ENCODE measurements around the gene B3GALT5. TPM values are rescaled to one million over a fixed set of nuclear protein-coding genes. Genes with fewer than 3 reads are reported as not detected.
A peak's percentile ranks its signal among the peaks of the same experiment; 100 is the strongest.

The B3GALT5 gene
- total RNA-seq, 2 donors from 2014 or later = 114 to 205 TPM

DNA sequence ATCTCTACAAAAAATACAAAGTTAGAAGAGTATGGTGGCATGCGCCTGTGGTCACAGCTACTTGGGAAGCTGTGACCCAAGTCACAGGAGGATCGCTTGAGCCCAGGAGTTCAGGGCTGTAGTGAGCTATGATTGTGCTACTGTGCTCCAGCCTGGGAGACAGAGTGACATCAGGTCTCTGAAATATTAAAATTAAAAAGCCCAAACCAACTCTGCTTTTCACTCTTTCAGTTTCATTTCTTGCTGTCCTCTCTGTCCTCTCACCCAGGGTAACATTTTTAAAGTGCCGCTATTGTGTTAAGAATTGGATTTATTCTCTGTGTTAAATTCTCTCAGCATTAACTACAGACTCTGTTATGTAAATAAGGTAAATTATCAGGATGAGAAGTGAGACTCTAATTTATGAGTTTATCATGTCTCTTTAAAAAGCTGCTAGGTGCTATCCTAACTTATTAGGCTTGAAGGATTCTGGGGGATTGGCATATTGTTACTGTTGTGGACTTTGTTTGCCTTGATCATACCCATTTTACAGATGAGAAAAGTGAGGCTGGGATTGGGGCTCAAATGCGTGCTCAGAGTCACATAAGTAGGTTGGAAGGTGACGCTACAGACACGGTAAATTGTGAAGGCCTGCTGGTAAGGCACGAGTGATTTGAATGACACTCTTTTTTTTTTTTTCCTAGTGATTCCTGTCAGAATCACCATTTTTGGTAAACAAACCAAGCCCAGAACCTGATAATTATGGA, 46.5 kb downstream of the B3GALT5 start:
- no peaks in the 10 kb centered on the region for H3K36me3 ChIP-seq
- intact Hi-C loops (cut with DNase I) = no loop called here
- TF ChIP-seq, protein P1, sequence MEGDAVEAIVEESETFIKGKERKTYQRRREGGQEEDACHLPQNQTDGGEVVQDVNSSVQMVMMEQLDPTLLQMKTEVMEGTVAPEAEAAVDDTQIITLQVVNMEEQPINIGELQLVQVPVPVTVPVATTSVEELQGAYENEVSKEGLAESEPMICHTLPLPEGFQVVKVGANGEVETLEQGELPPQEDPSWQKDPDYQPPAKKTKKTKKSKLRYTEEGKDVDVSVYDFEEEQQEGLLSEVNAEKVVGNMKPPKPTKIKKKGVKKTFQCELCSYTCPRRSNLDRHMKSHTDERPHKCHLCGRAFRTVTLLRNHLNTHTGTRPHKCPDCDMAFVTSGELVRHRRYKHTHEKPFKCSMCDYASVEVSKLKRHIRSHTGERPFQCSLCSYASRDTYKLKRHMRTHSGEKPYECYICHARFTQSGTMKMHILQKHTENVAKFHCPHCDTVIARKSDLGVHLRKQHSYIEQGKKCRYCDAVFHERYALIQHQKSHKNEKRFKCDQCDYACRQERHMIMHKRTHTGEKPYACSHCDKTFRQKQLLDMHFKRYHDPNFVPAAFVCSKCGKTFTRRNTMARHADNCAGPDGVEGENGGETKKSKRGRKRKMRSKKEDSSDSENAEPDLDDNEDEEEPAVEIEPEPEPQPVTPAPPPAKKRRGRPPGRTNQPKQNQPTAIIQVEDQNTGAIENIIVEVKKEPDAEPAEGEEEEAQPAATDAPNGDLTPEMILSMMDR (IDR thresholded peaks at IDR 0.05) = no peak
- no peaks in the 10 kb centered on the region for H3K27me3 ChIP-seq
- peaks cover 9% of the 10 kb centered on the region for H3K4me1 ChIP-seq
- peak overlapping the region; percentile 35 for H3K4me3 ChIP-seq
- peak overlapping the region; percentile 79 for H3K27ac ChIP-seq
- H3K9ac ChIP-seq (ENCODE audit: low read depth in 2 of 2, low read length in 2 of 2) = no peak overlapping the region
- H3K9me3 ChIP-seq = no peaks in the 10 kb centered on the region
- peak; percentile 14 for DNase-seq

DNA sequence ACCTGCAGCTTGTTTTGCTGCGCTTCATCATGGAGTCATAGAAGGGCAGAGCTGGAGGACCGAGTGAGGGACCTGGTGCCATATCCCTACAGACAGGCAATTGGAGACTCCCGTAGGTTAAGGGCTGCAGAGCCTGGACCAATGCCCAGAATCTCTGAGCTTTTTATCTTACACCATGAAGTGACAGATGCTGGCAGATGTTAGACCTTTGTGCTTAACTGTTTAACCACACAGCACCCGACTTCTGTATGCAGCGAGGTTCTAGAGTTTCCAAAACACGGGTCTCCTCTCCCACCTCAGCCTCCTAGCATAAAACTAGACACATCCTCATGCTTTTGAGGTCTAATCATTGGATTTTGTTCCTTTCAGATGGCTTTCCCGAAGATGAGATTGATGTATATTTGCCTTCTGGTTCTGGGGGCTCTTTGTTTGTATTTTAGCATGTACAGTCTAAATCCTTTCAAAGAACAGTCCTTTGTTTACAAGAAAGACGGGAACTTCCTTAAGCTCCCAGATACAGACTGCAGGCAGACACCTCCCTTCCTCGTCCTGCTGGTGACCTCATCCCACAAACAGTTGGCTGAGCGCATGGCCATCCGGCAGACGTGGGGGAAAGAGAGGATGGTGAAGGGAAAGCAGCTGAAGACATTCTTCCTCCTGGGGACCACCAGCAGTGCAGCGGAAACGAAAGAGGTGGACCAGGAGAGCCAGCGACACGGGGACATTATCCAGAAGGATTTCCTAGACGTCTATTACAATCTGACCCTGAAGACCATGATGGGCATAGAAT, 47.6 kb downstream of the B3GALT5 start:
- DNase-seq = peak; percentile 71
- Histone ChIP-seq H3K27me3 (no peaks in the 10 kb centered on the region), H3K27ac (peak overlapping the region; percentile 79), H3K9me3 (no peaks in the 10 kb centered on the region), H3K4me3 (peak overlapping the region; percentile 35), H3K36me3 (no peaks in the 10 kb centered on the region), H3K9ac (ENCODE audit: low read depth in 2 of 2, low read length in 2 of 2) (no peak overlapping the region), H3K4me1 (peaks cover 7% of the 10 kb centered on the region)
- TF ChIP-seq, protein P1 (IDR thresholded peaks at IDR 0.05) = no peak
- intact Hi-C loops (cut with DNase I) = no loop called here

DNA sequence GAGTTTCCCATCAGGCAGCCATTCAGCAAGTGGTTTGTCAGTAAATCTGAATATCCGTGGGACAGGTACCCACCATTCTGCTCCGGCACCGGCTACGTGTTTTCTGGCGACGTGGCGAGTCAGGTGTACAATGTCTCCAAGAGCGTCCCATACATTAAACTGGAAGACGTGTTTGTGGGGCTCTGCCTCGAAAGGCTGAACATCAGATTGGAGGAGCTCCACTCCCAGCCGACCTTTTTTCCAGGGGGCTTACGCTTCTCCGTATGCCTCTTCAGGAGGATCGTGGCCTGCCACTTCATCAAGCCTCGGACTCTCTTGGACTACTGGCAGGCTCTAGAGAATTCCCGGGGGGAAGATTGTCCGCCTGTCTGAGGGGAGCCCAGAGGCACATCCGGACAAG, 48.4 kb downstream of the B3GALT5 start:
- intact Hi-C loops (cut with DNase I) = no loop called here
- Histone ChIP-seq H3K27ac (peak overlapping the region; percentile 79), H3K27me3 (no peaks in the 10 kb centered on the region), H3K4me3 (no peak overlapping the region), H3K4me1 (peaks cover 7% of the 10 kb centered on the region), H3K36me3 (no peaks in the 10 kb centered on the region), H3K9ac (ENCODE audit: low read depth in 2 of 2, low read length in 2 of 2) (no peak overlapping the region), H3K9me3 (no peaks in the 10 kb centered on the region)
- peak; percentile 21 for DNase-seq
- TF ChIP-seq, protein P1 (IDR thresholded peaks at IDR 0.05) = no peak

DNA sequence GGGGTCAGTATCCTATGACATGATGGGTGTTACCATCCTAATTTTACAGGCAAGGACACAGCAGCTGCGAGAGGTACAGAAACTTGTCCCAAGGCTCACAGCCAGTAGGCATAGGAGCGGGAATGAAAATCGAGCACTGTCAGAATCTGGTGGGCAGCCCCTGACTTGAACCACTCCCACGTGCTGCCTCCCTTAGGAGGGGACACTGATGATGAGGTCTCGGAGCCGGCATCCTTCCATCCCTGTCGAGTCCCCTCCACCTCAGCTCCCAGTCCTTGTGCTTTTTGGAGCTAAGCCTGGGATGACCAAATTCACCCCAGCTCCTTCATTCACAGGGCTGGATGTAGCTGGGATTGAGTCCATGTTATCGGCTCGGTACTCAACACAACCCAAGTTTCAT, 49.0 kb downstream of the B3GALT5 start:
- H3K9ac ChIP-seq (ENCODE audit: low read depth in 2 of 2, low read length in 2 of 2) = peak overlapping the region in 1 of 2 donors; percentile 12
- H3K4me3 ChIP-seq = no peak overlapping the region
- H3K27ac ChIP-seq = no peak overlapping the region
- peaks cover 1% of the 10 kb centered on the region for H3K4me1 ChIP-seq
- no peaks in the 10 kb centered on the region for H3K27me3 ChIP-seq
- intact Hi-C loops (cut with DNase I) = no loop called here
- no peaks in the 10 kb centered on the region for H3K9me3 ChIP-seq
- peak; percentile 16 for DNase-seq
- TF ChIP-seq, protein P1 (IDR thresholded peaks at IDR 0.05) = no peak
- H3K36me3 ChIP-seq = no peaks in the 10 kb centered on the region

DNA sequence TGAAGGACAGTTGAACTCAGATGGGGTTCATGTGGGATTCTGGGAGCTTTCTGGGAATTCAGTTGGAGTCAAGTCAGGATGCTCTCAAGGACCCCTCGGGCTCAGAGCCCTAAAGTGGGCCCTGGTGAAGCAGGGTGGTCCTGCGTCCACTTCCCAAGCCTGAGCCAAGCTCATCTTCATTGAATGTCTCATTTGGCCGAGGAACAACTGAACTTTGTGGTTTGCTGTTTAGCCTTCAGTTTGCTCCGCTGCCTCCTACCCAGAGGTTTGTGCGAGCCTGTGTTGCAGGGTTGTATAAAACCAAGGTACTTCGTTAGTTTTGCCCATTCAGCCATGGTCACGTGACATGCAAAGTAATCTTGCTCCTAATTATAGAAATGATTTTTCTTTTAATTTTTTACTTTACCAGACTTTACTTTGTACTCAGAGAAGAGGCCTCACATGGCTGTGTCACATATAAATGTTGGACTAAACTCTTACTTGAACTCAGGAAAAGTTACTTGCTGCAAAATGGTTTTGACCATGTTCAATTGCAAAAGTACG, 49.7 kb downstream of the B3GALT5 start:
- TF ChIP-seq, protein P1 (IDR thresholded peaks at IDR 0.05) = no peak
- H3K27me3 ChIP-seq = no peaks in the 10 kb centered on the region
- DNase-seq = peak; percentile 13
- H3K9ac ChIP-seq (ENCODE audit: low read depth in 2 of 2, low read length in 2 of 2) = no peak overlapping the region
- no peaks in the 10 kb centered on the region for H3K4me1 ChIP-seq
- H3K36me3 ChIP-seq = no peaks in the 10 kb centered on the region
- no peaks in the 10 kb centered on the region for H3K9me3 ChIP-seq
- no peak overlapping the region for H3K27ac ChIP-seq
- no peak overlapping the region for H3K4me3 ChIP-seq
- intact Hi-C loops (cut with DNase I) = no loop called here
